SKM-1 treated with dmso at 0.1 percent for 144 hours (cell line): ENCODE results near the gene RGS17.
"Not testable (repeated sequence)": the region's sequence is repeated elsewhere in the genome, so short reads cannot be mapped to it uniquely, and the experiment has no call there.

ENCODE experiments used
- DNase-seq: peaks from one replicate; lab custom pipeline; 2025; ENCODE audit not compliant: unreplicated experiment; lab: John Stamatoyannopoulos, UW

Gene RGS17, protein sequence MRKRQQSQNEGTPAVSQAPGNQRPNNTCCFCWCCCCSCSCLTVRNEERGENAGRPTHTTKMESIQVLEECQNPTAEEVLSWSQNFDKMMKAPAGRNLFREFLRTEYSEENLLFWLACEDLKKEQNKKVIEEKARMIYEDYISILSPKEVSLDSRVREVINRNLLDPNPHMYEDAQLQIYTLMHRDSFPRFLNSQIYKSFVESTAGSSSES

DNA sequence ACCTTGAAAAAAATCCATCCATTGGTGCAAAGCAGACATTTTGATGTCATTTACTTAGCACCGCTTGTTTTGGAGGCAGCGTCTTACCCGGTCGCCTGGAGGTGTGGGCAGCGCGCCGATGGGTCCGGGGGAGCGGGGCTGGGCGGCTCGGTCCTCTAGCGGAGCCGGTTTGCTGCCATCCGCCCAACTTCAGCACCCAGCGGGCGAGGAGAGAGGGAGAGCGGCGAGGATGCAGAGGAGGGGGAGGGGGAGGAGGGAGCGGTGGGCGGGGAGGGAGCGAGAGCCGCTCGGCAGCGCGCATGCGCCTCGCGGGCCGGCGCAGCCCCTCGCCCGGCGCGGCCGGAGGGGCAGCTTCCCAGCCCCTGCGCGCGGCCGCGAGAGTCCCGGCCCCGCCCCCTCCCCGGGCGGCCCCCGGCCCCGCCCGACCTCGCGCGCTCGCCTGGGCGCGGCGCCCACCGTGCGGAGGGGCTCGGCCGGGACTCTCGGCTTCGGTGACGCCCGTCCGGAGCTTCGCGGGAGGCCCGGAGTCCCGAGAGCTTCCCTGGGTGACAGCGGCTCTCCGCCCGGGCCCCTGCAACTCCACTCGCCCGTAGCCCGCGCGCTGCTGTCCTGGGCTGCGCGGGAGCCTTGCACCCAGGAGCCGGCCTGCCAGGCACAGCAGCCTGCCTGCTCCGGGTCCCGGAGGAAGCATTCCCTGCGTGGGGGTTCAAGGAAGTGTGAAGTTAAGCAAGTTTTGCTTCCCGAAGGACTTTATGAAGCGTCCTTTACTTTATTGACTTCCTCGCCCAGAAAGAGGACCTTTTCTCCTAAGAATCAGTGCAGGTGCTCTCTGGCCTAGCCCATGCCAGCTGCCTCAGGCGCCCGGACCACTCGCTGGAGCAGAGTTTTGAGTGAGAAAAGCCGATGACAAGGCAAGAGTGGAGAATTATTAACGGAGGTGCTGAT is at the start of gene RGS17:
TSS of gene RGS17 (minus strand) at position 246 of the 945 bp plus-strand sequence. CDS start 87,264 bp downstream, outside the sequence.
- DNase-seq = no peak

DNA sequence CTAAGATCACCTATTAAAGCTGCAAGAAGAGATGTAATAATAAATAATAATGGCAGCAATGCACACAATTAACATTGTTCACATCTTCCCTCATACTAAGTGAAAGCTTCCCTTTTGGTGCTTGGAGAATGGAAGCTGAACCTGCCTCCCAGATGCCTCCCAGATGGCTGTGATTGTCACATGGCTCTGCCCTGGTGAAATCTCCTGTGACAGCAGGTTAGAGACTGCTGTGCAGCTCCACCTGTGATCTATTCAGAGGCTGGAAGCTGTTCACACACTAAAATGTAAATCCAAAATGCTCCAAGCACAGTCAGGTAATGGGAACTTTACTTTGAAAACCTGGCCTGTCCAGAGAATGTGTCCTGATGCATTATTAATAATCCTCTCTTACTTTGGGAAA is 41.7 kb upstream of the RGS17 start:
- no peak for DNase-seq

DNA sequence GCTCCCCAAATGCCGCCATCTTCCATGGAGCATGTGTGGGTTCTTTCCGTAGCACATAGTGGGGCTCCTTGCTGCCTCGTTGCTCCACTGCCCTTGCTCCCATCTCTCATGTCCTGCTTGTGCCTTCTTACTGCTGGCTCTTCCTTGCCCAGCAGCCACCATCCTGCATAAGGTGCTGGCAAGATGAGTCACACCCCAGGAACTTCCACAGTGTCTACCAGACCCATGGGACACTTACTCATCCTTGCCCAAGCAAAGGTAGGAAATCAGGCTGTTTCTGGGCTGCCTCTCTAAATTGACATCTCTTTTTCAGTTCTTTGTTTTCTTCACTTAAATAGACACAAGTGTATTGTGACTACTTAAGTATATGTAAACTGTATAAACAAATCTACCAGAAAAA is 39.4 kb upstream of the RGS17 start:
- no peak for DNase-seq

DNA sequence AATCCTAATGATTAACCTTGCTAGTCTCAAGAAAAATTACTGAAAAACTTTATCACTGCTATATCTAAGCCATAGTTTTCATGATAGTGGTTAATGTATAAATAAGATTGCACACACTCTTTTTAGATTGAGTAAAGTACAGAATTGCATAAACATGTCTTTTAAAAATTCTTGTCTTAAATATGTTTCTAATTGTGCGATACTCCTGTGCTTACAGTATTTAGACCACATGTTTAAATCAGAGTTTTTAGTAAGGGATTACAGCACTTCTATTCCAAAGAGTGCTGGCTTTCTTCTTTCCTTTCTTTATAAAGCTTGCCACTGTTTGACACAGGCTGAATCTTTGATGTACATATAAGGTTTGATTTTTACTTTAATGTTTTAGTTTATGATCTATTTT is 36.8 kb upstream of the RGS17 start:
- no peak for DNase-seq

DNA sequence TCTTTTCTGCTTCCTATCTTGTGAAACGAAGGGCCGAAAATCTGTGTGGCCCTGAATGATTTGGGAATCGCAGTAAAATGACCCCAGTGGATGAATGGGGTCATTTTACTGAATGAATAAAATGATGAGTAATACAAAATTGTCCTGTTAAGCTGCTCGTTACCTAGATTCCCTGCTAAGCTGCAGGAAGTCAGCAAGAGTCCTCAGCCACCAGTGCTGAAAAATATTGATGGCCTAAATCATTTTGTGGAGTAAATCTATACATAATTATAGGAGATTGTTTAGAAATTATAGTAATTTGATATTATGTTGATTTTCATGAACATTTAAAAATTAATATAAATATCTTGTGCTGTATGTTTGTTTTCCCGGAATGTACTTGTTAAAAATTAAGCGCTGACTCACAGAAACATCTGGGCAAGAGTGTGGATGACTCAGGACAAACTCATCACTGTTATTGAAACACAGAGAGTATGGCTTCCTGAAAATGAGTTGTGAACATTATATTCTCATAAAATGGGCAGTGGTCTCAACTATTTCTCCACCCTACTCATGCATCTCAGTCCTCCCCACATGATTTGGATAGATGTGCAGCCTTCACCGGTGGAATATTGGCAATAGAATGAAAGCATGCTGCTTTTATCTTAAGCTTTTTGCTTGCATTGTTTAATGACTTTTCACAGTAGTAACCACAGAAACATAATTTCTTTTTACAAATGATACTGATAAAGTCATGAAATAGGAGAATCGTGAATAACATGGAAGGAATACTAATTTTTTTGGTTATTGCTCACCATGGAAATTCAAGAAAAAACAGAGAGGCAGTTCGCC is 36.2 kb upstream of the RGS17 start:
- no peak for DNase-seq

DNA sequence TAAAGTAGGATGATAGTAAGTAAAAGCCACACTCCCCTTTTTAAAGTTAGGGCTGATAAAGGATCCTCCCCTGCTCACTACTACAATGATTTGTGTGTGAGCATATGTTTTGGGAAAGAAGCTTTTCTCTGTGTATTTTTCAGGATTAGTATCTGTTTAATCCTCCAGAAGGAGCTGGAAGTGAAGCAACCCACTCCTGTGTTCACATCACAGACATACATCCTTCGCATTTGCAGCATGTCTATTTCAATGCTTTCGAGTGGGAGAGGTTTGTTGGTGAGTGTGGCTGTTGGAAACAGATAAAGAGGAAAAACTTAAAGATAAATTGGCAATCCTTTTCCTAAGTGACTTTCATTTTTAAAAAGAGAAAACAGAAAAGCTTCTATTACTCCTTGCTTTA is 31.6 kb upstream of the RGS17 start:
- DNase-seq = no peak

DNA sequence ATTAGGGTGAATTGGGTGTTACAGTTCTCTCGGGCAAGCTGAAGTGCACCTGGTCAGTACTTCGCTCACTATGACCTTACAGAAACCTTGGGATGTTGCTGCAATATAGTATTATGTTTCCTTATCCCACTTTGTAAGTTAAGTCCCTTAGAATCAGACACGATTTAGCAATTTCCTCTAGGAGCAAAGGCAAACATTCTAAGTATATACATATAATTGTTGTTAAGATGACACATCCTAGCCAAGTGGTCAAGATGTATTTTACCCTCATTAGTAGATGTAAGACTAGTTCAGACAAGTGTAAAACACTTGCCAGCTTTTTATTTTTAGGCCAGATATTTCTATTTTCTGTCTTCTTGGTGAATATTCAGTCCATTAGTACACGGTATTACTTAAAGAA is 31.1 kb upstream of the RGS17 start:
- DNase-seq = no peak

DNA sequence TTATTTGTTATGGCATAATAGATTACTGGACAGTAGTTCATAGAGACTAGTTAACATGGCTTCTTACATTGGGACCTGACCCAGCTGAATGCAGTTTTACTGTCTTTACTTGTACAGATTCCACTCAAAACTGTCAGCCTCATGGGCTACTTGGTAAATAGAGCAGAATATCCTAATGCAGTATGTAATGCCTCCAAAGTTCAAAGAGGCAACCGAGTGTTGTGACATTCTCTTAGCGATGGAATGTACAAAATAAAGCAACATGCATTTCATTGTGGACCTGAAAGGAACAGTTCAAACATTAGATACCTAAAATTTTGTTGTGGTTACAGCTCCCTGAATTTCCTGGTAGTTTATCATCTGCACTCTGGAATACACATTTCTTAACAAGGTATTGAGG is 29.1 kb upstream of the RGS17 start:
- no peak for DNase-seq

DNA sequence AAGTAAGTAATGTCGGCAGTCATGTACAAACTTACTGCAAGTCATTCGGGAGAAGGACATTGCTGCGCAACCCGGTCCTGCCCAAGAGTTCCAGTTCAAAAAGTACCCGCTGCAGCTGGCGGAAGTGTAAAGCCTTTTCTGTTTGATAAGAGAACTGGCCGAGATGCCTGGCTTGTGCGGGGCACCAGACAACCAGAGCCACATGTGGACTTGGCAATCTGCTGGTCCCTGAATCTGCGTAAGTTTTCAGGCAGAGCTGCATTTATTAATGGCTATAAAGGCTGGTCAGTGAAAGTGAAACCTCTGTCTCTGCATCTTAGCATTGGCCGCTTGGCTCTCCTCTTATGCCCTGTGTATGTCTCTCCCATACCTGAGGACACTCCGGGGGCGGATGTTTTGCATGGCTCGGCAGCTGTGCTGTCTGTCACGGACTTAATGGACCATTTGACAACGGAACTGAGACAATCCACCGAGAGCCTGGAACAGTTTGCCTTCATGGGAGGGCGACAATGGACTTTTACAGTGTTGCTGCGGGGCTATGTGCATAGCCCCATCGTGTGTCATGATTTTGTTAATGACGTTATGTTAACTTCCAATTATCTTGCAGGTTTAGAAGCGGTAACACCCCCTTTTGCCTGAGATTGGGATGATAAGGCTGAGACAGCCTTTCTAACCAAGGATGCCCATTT is 19.8 kb upstream of the RGS17 start:
- no peak for DNase-seq

DNA sequence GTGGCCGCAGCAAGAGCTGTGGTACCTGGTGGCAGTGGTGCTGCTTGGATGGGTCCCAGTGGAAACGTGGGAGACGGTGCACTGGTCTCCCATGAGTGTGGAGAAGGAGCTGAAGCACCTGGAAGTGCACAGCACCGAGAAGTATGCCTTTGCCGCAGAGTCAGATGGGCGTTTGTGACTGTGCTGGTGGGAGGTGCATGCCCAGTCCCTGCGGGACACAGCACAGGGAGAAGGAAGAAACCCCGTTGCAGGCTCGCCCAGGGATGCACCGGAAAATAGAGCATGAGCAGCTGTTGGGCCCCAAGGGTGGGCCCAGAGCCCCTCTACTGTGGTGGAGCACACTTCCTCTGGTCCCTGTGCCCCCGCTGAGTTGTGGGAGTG is 19.3 kb upstream of the RGS17 start:
- DNase-seq = no peak

DNA sequence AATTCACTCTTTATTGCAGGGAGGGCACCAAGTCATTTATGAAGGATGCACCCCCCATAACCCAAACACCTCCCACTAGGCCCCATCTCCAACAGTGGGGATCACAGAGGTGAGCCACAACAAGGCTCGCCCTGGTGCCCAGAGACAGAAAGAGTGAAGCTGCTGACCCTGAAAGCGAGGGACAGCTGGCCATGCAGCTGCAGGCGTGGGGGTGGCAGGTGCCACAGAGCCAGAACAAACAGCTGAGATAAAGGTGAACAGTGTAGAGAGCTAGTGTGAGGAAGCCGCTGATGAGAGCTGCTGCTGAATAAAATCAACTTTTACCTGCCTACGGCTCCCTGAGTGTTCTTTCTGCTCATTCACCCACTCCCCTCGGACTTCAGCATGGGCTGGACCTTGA is 18.8 kb upstream of the RGS17 start:
- no peak for DNase-seq

DNA sequence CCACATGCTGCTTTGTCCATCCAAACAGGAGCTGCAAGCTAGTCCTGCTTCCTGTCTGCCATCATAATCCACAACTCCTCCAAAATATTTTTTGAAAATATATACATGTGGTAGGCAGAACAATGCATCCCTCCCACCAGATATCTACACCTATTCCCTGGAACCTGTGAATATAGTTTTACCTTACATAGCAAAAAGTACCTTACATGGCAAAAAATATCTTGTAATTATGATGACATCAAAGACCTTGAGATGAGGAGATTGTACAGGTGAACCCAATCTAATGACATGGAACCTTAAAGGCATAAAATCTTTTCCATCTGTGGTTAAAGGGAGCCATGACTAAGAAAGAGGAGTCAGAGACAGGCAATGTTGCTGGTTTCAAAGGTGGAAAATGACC is 15.3 kb upstream of the RGS17 start:
- no peak for DNase-seq

DNA sequence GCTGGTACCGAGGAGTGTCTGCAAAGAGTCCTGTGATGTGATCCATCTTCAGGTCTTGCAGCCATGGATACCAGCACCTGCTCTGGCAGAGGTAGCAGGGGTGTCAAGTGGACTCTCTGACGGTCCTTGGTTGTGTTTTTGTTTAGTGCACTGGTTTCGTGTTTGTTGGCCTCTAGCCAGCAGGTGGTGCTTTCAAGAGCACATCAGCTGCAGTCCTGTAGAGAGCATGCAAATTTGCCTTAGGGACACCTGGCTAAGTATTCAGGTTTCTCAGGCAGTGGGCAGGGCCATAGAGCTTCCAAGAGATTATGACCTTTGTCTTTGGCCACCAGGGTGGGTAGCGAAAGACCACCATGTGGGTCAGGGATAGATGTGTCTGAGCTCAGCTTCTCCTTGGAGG is 14.5 kb upstream of the RGS17 start:
- no peak for DNase-seq

DNA sequence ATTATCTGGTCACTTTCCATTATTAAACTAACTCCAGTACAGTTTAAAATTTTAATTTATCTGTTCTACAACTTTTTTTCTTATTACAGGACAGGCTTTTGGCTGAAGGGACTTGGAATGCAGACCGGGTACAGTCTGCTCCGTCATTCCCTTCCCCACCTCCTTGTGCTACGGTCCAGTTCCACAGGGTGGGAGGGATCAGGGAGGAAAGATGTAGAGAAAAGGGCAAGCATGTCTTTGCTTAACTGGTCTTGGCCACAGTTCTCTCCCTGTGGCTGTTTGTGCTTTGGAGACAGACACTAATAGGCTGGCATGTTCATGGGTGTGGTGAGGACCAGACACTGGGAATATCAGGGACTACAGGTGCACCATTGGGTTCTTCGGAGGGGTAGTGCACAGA is 12.1 kb upstream of the RGS17 start:
- no peak for DNase-seq

DNA sequence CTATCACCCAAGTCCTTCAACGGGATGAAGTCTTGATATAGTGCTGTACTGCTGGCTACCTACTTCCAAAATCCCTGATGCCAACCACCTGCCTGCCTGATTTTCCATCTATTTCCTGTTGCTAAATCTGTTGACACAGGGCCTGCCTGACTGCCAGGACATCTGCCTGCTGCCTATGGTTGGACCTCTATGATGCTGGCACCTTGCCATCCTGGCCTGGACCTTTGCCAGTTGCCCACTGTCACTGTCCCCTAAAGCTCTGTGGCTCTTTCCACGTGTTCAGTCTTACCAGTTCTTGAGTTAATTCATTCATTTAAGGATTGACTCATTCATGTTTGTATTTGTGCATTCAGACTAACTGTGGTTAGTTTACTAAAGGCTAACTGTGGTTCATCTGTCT is 9.2 kb upstream of the RGS17 start:
- DNase-seq = no peak

DNA sequence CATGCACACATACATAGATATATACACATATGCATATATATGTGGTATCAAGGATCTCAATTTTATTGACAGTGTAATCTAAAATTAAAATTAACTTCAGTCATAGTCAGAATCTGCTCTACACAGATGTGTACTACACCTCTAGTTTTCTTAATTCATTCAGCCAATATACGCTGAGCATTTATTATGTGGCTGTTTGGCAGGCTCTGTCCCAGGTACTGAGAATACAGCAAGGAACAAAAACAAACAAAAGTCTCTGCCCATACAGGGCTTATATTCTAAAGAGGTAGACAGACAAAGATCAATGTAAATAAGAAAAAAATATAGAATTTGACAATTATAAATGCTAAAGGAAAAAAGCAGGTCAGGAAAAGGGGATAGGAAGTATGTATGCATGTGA is 7.8 kb upstream of the RGS17 start:
- DNase-seq = no peak

DNA sequence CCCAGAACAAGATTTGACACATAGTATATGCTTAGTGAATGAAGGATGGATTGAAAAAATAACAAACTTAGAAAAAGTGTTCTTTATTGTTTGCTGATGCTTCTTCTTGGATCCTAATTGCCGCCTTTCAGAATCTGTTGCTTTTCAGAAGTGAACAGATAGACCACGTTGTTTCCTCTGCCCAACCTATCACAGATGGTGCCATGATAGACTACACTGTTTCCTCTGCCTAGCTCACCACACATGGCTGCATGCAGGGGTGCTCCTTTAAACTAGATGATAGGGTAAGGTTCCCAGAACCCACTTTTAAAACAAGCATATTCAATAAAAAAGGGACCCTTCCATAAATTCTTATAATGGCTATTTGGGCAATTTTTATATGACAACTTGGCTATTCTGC is 4.6 kb upstream of the RGS17 start:
- no peak for DNase-seq

DNA sequence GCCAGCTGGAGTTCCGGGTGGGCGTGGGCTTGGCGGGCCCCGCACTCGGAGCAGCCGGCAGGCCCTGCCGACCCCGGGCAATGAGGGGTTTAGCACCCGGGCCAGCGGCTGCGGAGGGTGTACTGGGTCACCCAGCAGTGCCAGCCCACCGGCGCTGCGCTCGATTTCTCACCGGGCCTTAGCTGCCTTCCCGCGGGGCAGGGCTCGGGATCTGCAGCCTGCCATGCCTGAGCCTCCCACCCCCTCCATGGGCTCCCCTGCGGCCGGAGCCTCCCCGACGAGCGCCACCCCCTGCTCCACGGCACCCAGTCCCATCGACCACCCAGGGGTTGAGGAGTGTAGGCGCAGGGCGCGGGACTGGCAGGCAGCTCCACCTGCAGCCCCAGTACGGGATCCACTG is 2.6 kb upstream of the RGS17 start:
- not testable (repeated sequence) for DNase-seq

DNA sequence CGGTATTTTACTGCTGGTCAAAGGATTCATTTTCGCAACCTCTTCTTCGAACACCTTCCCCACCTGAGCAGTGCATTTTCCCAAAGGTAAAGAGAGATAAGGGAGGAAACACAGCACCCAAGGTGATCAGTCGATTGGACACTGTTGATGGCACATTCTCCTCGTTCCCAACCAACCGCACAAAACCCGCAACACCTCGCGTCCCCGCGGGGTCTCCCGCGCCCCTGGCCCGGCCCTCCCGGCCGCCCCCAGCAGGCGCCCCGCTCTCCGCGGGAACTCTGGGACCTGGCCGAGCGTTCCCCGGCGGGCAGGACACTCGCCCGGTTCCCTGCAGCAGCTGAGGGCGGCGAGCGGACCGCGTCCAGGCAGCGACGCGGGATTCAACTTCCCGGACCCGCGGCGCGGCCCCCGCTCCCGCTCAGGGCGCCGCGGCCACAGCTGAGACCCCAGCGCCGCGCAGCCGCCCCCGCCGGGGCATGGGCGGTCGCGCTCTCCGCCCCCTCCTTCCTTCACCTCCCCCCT is 506 bp downstream of the RGS17 start:
- DNase-seq = no peak

DNA sequence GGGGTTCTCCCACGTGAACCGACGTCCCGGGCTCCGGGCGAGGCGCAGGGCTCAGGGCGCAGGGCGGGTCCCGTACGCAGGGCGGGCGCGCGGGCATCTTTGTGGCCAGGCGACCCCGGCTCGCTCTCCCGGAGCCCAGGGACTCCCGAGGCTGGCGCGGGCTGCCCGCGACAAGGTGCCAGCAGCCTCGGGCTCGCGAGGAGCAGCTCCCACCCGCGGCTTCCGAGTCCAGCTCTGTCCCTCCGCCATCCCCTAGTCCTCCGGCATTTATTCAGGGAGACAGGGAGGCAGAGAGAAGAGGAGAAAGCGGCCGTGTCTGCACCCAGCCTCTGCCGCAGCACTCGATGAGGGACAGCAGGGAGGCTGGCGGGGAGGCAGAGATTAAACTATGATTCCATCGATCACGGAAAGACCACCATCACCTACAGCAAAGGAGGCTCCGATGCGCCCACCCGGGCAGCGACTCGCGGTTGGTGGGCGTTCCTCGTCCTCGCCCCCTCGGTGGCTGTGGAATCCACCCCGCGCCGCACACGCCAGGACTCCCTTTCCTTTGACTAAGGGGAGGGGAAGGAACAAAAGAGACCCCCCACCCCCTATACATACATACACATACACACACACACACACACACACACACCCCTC is 1.1 kb downstream of the RGS17 start:
- DNase-seq = no peak
